ENCODE data around the gene ZMIZ1. TPM values are rescaled to one million over a fixed set of nuclear protein-coding genes. Genes with fewer than 3 reads are reported as not detected.

Gene ZMIZ1
- total and polyA plus RNA-seq, 2 donors (not counting 1 experiment from before 2014, with no cell fraction given): 6.3 to 30.6 TPM

DNA sequence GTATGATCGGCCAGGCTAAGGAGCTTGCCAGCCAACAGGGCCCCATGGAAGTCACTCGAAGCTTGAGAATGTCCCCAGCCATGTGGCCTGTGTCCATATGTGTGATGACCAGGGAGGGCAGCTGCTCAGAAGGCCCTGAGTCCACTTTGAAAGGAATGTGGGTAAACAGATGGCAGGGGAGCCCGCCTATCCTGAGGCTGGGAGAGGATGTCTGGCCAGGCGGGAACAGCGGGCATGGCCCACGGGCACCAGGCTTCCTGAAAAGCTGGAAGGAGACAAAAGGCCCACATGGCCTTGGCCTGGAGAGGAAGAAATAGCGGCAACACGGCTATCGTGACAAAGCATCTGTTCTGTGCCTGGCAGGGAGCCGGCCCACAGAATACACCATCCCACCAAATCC, 140.6 kb downstream of the ZMIZ1 start:
- Histone ChIP-seq H3K4me3 (replicated peaks in 1 of 4; ENCODE audit: control extremely low read depth in 1 of 4, insufficient read depth in 1 of 4, low read depth in 3 of 4, low read length in 4 of 4) (no peak overlapping the region), H3K36me3 (ENCODE audit: control insufficient read depth, insufficient read depth, low read length) (peaks cover 42% of the 10 kb centered on the region), H3K4me1 (ENCODE audit: control insufficient read depth, extremely low read depth, insufficient read depth, low read length) (no peaks in the 10 kb centered on the region), H4K20me1 (ENCODE audit: control insufficient read depth, extremely low read depth, insufficient read depth, low read length) (no peaks in the 10 kb centered on the region), H3K79me2 (ENCODE audit: control insufficient read depth, insufficient read depth, low read length) (no peaks in the 10 kb centered on the region), H3K9ac (ENCODE audit: insufficient read depth, low read length) (no peak overlapping the region), H3K4me2 (ENCODE audit: extremely low read depth, insufficient read depth, low read length) (no peak overlapping the region), H3K27ac (ENCODE audit: insufficient read depth, low read length) (no peak overlapping the region), H3K9me3 (ENCODE audit: control insufficient read depth, insufficient read depth, low read depth, low read length) (no peaks in the 10 kb centered on the region), H2AFZ (ENCODE audit: low read length) (no peak overlapping the region), H3K27me3 (ENCODE audit: control insufficient read depth, insufficient read depth, low read length) (no peaks in the 10 kb centered on the region)
- no peak for DNase-seq (ENCODE audit: low read depth in 2 of 2)
- TF ChIP-seq, protein P1, sequence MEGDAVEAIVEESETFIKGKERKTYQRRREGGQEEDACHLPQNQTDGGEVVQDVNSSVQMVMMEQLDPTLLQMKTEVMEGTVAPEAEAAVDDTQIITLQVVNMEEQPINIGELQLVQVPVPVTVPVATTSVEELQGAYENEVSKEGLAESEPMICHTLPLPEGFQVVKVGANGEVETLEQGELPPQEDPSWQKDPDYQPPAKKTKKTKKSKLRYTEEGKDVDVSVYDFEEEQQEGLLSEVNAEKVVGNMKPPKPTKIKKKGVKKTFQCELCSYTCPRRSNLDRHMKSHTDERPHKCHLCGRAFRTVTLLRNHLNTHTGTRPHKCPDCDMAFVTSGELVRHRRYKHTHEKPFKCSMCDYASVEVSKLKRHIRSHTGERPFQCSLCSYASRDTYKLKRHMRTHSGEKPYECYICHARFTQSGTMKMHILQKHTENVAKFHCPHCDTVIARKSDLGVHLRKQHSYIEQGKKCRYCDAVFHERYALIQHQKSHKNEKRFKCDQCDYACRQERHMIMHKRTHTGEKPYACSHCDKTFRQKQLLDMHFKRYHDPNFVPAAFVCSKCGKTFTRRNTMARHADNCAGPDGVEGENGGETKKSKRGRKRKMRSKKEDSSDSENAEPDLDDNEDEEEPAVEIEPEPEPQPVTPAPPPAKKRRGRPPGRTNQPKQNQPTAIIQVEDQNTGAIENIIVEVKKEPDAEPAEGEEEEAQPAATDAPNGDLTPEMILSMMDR (conservative IDR thresholded peaks at IDR 0.05 in 1 of 2, IDR thresholded peaks at IDR 0.05 in 1 of 2; ENCODE audit: low read depth in 1 of 2, low read length in 2 of 2): no peak
- TF ChIP-seq EZH2 (IDR thresholded peaks at IDR 0.05; ENCODE audit: low read length, missing control alignments): no peak

DNA sequence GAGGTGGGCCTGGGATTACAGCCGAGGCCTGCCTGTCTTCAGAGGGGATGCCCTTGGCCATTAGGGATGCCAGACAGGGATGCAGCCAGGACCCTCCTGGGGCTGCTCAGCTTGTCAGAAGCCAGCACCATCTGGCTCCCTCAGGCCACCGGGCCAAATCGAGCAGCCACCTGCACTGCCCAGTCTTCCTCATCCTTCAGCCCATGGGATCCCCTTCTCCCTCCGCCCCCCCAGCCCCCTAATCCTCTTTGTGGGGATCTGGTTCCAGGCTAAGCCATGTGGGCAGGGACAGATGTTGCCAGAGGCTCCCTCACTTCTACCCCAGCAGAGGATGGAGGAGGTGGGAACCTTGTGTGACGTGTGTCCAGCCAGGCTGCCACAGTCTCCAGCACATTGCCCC, 141.1 kb downstream of the ZMIZ1 start:
- Histone ChIP-seq H3K27me3 (ENCODE audit: control insufficient read depth, insufficient read depth, low read length) (no peaks in the 10 kb centered on the region), H3K4me3 (replicated peaks in 1 of 4; ENCODE audit: control extremely low read depth in 1 of 4, insufficient read depth in 1 of 4, low read depth in 3 of 4, low read length in 4 of 4) (no peak overlapping the region), H2AFZ (ENCODE audit: low read length) (no peak overlapping the region), H4K20me1 (ENCODE audit: control insufficient read depth, extremely low read depth, insufficient read depth, low read length) (no peaks in the 10 kb centered on the region), H3K36me3 (ENCODE audit: control insufficient read depth, insufficient read depth, low read length) (peaks cover 42% of the 10 kb centered on the region), H3K4me1 (ENCODE audit: control insufficient read depth, extremely low read depth, insufficient read depth, low read length) (no peaks in the 10 kb centered on the region), H3K9ac (ENCODE audit: insufficient read depth, low read length) (no peak overlapping the region), H3K4me2 (ENCODE audit: extremely low read depth, insufficient read depth, low read length) (no peak overlapping the region), H3K9me3 (ENCODE audit: control insufficient read depth, insufficient read depth, low read depth, low read length) (no peaks in the 10 kb centered on the region), H3K27ac (ENCODE audit: insufficient read depth, low read length) (no peak overlapping the region), H3K79me2 (ENCODE audit: control insufficient read depth, insufficient read depth, low read length) (no peaks in the 10 kb centered on the region)
- no peak for DNase-seq (ENCODE audit: low read depth in 2 of 2)
- TF ChIP-seq, protein P1 (conservative IDR thresholded peaks at IDR 0.05 in 1 of 2, IDR thresholded peaks at IDR 0.05 in 1 of 2; ENCODE audit: low read depth in 1 of 2, low read length in 2 of 2): no peak
- TF ChIP-seq EZH2 (IDR thresholded peaks at IDR 0.05; ENCODE audit: low read length, missing control alignments): no peak

DNA sequence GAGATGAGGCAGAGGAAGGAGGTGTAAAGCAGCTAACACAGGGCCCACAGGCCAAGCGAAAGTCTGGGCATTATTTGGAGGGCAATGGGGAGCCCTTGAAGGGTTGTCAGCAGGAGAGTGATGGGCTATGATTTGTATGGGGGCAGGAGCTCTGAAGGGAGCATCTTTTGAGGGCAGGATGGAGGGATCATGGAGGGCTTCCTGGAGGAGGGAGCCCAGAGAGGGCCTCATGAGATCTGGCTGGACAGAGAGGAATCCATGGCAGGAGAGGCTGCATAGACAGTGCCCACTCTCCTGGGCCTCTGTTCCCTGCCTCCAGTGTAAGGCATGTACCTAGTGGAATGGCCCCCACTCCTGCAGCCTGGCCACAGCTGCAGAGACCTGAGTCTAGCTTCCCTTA, 141.9 kb downstream of the ZMIZ1 start:
- TF ChIP-seq EZH2 (IDR thresholded peaks at IDR 0.05; ENCODE audit: low read length, missing control alignments): no peak
- TF ChIP-seq, protein P1 (conservative IDR thresholded peaks at IDR 0.05 in 1 of 2, IDR thresholded peaks at IDR 0.05 in 1 of 2; ENCODE audit: low read depth in 1 of 2, low read length in 2 of 2): no peak
- Histone ChIP-seq H3K4me3 (replicated peaks in 1 of 4; ENCODE audit: control extremely low read depth in 1 of 4, insufficient read depth in 1 of 4, low read depth in 3 of 4, low read length in 4 of 4) (no peak overlapping the region), H3K9ac (ENCODE audit: insufficient read depth, low read length) (no peak overlapping the region), H3K4me2 (ENCODE audit: extremely low read depth, insufficient read depth, low read length) (no peak overlapping the region), H2AFZ (ENCODE audit: low read length) (no peak overlapping the region), H4K20me1 (ENCODE audit: control insufficient read depth, extremely low read depth, insufficient read depth, low read length) (no peaks in the 10 kb centered on the region), H3K79me2 (ENCODE audit: control insufficient read depth, insufficient read depth, low read length) (no peaks in the 10 kb centered on the region), H3K27me3 (ENCODE audit: control insufficient read depth, insufficient read depth, low read length) (no peaks in the 10 kb centered on the region), H3K9me3 (ENCODE audit: control insufficient read depth, insufficient read depth, low read depth, low read length) (no peaks in the 10 kb centered on the region), H3K4me1 (ENCODE audit: control insufficient read depth, extremely low read depth, insufficient read depth, low read length) (no peaks in the 10 kb centered on the region), H3K27ac (ENCODE audit: insufficient read depth, low read length) (no peak overlapping the region), H3K36me3 (ENCODE audit: control insufficient read depth, insufficient read depth, low read length) (peaks cover 43% of the 10 kb centered on the region)
- no peak for DNase-seq (ENCODE audit: low read depth in 2 of 2)

Measured in fibroblast of lung (primary cell).